Gastrocnemius medialis (tissue), 4 donors: ENCODE measurements around the gene ST7.

Experiments
- CTCF ChIP-seq, 5 experiments: fragments of 450-650 bp in 3 of 5; fragments of 200-600 bp in 2 of 5; sonication (generic) in 2 of 5; IDR thresholded peaks in 4 of 5; conservative IDR thresholded peaks in 1 of 5; 1 replicate in 4 of 5; 2 replicates in 1 of 5; pipeline ENCODE4 v1.5.1; 2016 to 2019; ENCODE audit warnings: antibody characterized with exemption in 5 of 5, mild to moderate bottlenecking in 3 of 5, moderate library complexity in 3 of 5
- POLR2A ChIP-seq, 2 donors: fragments of 450-650 bp; IDR thresholded peaks; one replicate each; pipeline ENCODE4 v1.6.1; 2017; ENCODE audit warnings: antibody characterized with exemption in 2 of 2, mild to moderate bottlenecking in 2 of 2, moderate library complexity in 2 of 2

GRCh38 chr7:117122536-117122935, 169.2 kb downstream of the ST7 start:
- TF ChIP-seq CTCF (IDR thresholded peaks at IDR 0.05 in 4 of 5, conservative IDR thresholded peaks at IDR 0.05 in 1 of 5): no peak
- TF ChIP-seq POLR2A (IDR thresholded peaks at IDR 0.05): no peak
